RKO (cell line): ENCODE data around the gene CYP46A1.

Experiments used
- DNase-seq: peaks from one replicate; pipeline ENCODE4 v3.0.0-alpha.2; 2016; ENCODE audit warnings: low spot score

CYP46A1 gene

GRCh38 chr14:99715266-99716000, 31.3 kb downstream of the CYP46A1 start:
- DNase-seq = no peak

DNA sequence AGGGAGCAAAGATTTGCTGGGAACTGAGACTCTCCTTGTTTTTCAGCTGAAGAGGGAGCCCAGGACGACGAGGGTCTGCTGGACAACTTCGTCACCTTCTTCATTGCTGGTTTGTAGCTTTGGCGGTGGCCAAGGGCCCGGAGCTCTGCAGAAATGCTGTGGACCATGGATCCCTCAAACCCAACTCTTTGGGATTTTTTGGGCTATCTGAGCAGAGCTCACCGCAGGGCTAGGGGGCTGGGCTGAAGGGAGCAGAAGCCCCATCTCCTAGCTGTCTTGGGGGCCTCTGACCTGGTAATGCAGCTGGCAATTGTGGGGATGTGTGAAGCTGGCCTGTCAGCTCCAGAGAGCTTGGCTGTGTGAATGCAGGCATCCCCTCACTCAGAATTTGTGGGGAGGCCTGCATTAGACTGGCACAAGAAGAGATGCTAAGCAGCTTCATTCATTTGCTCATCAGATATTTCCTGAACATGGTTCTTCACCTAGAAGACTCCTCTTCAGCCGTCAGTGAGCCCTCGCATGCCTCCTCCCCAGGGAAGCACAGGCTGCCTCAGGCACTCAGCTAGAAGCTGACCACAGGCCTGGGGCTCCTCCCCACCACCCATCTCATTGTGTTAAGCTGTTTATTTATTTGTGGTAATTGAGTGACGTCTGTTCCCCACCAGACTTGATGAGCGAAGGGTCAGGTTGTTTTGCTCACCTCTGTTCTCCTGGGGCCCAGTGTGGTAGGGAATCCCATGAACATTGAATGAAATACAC, 32.2 kb downstream of the CYP46A1 start:
- no peak for DNase-seq

- no peak for DNase-seq
These were observed 33.0 kb downstream of the CYP46A1 start for GRCh38 chr14:99716850-99717681.

DNA sequence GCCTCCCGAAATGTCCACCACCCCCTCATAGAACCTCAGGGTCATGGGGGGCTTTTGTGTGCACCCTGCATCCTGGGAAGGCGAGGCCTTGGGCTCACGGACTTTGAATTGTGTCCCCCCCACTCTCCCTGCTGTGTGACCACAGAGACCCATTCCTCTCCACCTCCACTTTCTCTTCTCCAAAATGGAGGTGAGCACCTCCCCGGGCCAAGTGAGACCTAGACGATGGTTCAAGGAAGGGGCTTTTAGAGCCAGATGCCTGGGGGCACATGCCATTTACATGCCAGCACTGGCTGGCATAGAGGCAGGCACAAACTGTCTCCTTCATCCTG, 33.5 kb downstream of the CYP46A1 start:
- DNase-seq = no peak

DNA sequence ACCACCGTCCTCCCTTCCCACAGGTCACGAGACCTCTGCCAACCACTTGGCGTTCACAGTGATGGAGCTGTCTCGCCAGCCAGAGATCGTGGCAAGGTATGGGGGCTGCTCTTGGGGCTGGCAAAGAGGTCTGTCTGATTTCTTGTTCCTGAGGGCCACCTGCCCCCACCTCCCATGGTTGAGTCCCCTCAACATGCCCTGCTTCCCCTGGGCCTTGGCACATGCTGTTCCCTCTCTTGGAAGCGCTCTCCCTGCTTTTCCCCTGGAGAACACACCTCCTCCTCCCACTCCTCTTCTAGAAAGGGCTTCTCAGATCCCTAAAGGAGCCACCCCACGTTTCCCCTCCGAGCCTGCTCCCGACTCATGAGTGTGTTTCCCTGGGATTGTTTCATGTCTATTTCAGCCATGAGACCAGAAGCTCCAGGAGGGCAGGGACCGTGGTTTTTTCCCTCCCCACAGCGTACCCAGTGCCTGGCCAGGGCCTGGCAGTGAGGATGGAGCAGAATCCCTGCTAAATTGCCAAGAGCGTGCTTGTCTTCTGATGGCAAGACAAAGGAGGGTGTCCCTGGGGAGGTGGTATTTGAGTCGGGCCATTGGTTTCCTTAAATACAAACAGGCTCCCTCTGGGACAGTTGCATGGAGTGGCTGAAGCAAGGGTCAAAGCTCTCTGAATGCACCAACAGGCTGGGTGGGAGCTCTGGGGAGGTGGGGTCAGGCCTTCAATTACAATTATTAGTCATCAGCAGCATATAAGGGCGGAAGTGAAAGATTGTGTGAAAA, 34.1 kb downstream of the CYP46A1 start:
- no peak for DNase-seq

GRCh38 chr14:99718811-99719192, 34.7 kb downstream of the CYP46A1 start:
- DNase-seq = no peak

GRCh38 chr14:99720941-99721791, 37.1 kb downstream of the CYP46A1 start:
- DNase-seq = no peak

DNA sequence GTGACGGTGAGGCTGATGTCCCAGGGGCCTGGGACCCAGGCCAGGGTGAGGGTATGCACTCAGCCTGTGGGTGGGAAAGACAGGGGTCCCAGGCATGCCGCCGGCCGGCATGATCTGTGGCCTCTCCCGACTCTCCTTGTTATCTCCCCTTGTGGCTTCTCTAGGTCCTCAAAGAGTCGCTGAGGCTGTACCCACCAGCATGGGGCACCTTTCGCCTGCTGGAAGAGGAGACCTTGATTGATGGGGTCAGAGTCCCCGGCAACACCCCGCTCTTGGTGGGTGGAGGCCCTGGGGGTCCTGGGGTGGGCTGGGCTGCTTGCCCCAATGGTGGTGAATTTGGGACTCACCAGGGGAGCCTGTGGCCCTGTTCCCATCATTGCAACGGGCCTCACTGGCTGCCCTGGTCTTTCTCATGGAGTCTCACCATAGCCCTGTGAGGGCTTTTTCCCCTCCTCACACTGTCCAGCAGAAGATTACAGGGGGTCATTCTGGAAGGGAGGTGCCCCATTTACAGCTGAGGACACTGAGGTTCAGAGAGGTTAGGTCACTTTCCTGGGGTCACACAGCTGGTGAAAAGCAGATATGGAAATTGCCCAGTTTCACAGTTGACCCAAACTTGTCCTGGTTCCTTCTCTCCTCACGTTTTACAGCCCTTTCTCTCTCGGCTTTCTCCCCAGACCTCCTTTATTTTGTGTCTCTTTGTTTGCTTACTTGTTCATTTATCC, 37.9 kb downstream of the CYP46A1 start:
- no peak for DNase-seq

GRCh38 chr14:99722741-99723140, 38.6 kb downstream of the CYP46A1 start:
- no peak for DNase-seq

DNA sequence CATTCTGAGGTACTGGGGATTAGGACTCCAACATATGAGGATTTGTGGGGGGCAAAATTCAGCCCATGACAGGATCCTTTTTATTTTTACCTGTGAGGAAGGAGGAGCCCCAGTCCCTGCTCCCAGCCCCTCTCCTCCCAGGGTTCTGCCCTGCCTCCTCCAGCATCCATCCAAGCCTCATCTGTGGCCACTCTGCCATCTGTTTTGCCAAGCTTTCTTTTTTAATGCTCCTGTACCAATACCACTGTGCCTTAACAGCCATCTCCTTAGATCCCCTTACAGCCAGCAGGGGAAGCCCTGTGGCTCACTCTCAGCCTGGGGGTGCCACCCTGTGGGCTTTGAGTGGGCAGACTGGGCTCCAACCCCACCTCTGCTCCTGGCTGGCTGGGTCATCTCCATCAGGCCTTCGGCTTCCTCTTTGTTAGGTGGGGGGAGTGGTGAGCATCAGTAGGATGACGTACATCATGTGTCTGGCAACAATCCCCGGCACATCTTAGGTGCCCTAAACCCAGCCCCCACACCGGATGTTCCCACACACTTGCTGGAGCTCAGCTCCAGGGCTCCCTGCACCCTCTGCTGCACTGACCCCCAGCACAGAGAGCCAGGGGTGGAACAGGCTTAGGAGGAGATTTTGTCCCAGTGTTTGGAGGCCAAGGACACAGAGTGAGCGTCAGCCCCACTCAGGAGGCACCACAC, 40.2 kb downstream of the CYP46A1 start:
- DNase-seq = no peak

DNA sequence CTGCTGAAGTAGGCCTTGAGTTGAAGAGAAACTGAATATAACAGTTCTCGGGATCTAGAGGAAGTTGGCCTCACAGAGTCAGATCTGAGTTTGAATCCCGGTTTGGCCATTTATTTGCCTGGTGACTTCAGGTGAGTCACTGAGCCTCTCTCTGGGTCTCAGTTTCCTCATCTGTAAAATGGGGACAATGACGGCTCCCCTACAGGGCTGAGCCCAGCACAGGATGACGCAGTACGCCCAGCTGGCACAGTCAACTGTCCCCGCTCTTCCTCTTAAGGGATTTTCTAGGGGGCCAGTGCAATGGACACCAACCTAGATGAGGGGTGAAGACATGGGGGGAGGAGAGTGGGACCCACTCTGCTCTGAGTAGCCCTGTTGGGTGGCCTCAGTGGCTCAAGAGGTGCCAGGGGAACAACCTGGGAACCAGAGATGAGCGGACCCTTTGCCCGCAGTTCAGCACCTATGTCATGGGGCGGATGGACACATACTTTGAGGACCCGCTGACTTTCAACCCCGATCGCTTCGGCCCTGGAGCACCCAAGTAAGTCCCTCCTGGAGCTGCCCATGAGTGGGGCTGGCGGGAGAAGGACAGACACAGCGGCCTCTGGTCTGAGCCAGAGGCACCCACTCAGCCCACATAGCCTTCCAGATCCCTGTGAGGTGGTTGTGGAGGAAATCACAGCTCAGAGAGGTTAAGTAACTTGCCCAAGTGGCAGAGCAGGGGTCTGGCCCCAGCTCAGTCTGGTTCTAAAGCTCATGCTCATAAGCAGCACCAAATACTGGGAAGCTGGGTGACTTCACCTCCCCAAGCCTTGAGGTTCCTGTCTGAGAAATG, 41.1 kb downstream of the CYP46A1 start:
- no peak for DNase-seq

DNA sequence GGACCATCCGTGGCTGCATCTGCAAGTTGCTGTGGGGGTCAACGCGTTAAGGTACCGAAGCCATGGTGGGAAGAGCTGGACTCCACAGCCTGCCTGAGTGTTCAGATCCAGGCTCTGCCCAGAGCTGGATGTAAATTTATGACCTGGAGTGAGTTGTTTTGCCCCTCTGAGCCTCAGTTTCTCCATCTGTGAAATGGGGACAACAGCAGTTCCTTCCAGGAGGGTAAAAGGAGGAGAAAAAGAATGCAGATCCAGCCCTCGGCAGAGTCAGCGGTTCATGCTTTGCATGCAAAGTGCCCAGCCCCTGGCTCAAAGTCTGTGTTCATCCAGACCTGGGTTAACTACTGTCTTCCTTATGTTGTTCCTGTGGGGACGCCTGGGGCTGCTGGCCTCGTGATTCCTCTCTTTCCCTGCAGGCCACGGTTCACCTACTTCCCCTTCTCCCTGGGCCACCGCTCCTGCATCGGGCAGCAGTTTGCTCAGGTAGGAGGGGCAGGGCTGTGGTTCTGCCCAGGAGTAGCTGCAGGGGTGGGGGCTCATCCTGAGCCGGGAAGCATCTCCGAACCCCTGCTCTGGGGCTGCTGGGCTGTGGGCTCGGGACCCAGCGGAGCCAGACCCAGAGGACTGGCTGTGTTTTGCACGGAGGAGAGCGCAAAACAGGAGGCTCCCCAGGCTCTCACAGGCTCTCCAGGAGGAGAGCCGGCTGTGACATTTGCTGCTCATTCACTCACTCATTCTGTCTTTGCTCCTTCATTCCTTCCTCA, 41.9 kb downstream of the CYP46A1 start:
- DNase-seq = no peak

DNA sequence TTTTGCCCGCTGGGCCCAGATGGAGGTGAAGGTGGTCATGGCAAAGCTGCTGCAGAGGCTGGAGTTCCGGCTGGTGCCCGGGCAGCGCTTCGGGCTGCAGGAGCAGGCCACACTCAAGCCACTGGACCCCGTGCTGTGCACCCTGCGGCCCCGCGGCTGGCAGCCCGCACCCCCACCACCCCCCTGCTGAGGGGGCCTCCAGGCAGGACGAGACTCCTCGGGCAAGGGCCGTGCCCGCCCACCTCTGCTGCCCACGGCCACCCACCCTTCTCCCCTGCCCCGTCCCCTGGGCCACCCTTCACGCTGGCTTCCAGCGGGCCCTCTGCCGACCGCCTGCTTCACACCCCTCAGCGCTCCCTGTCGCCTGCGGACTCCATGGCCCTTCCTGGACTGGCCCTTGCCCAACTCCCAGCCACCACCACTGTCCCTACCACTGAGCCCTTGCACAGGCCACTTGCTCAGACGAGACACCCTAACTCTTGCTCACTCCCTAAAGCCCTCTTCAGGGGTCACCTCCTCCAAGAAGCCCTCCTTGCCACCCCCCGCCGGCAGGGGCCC, 42.5 kb downstream of the CYP46A1 start:
- DNase-seq = no peak

GRCh38 chr14:99727096-99727870, 43.2 kb downstream of the CYP46A1 start:
- no peak for DNase-seq

GRCh38 chr14:99728231-99728920, 44.3 kb downstream of the CYP46A1 start:
- DNase-seq = no peak

- DNase-seq = no peak
These were observed 44.9 kb downstream of the CYP46A1 start for GRCh38 chr14:99728981-99729451.
